Renal pelvis (tissue), 4 donors: ENCODE measurements around the gene PLCXD1. TPM values are rescaled to one million over a fixed set of nuclear protein-coding genes. Genes with fewer than 3 reads are reported as not detected.
"Not testable (repeated sequence)": the region's sequence is repeated elsewhere in the genome, so short reads cannot be mapped to it uniquely, and the experiment has no call there.

ENCODE experiments used
- DNase-seq: peaks from one replicate; pipeline ENCODE4 v3.0.0-alpha.2; 2013
- polyA plus RNA-seq, 3 donors: library from polyadenylated mRNA; unstranded; fragments of 120-200 nt; gene quantifications; one replicate each; pipeline ENCODE4 v1.2.1, GENCODE V29; 2013; ENCODE audit not compliant: insufficient read length in 3 of 3

The PLCXD1 gene
- polyA plus RNA-seq, 3 donors = 24.3 to 41.2 (median 34.4) TPM

- no peak for DNase-seq
Measured at GRCh38 chrX:288561-288991, 7.4 kb downstream of the PLCXD1 start.

GRCh38 chrX:290476-291166 lies 9.4 kb downstream of the PLCXD1 start:
- no peak for DNase-seq

- no peak for DNase-seq
Measured at GRCh38 chrX:291411-291901, 10.3 kb downstream of the PLCXD1 start.

- DNase-seq = no peak
Measured at GRCh38 chrX:292900-293897, 12.0 kb downstream of the PLCXD1 start.

- DNase-seq = no peak
Measured at GRCh38 chrX:295136-295535, 14.0 kb downstream of the PLCXD1 start.

GRCh38 chrX:298993-299392 lies 17.8 kb downstream of the PLCXD1 start:
- no peak for DNase-seq

- no peak for DNase-seq
Measured at GRCh38 chrX:300334-300733, 19.2 kb downstream of the PLCXD1 start.

GRCh38 chrX:302975-303374 lies 21.8 kb downstream of the PLCXD1 start:
- no peak for DNase-seq

- not testable (repeated sequence) for DNase-seq
Measured at GRCh38 chrX:305781-306613, 24.8 kb downstream of the PLCXD1 start.

- not testable (repeated sequence) for DNase-seq
Measured at GRCh38 chrX:306614-307251, 25.6 kb downstream of the PLCXD1 start.

GRCh38 chrX:307261-308111 lies 26.3 kb downstream of the PLCXD1 start:
- no peak for DNase-seq

GRCh38 chrX:308821-309520 lies 27.8 kb downstream of the PLCXD1 start:
- DNase-seq = no peak

- no peak for DNase-seq
Measured at GRCh38 chrX:310621-311155, 29.5 kb downstream of the PLCXD1 start.

GRCh38 chrX:311156-312129 lies 30.3 kb downstream of the PLCXD1 start:
- no peak for DNase-seq

- no peak for DNase-seq
Measured at GRCh38 chrX:312621-313331, 31.6 kb downstream of the PLCXD1 start.

GRCh38 chrX:313546-313945 lies 32.4 kb downstream of the PLCXD1 start:
- no peak for DNase-seq

- DNase-seq = no peak
Measured at GRCh38 chrX:314049-314448, 32.9 kb downstream of the PLCXD1 start.
